Measurements from ENCODE around the gene ANKRD31.

DNA sequence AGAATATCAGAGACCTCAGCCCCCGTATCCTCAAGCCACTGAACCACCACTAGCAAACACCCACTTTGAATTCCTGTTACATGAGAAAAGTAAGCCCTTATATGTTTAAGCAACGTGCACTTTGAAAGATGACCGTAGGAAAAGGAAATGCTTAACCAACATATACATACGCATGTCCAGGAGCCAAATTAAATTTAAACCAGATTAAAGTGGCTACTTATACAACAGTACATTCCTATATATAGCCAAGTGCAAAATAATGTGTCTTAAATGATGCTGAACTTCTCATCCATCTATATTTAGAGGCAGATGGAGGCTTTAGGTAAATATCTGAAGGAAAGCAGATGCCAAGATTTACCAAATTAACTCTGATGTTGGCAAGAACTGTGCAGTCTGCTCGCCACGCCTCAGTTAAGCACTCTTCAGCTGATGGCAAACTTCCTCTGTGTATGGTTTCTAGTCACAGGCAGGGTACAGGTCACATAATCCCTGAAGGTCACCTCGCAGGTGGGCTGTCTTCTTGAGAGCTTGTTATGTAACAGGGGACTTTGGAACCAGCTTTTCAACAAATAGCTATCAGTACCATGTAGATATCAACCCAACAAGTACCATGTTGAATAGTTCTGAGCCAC is 192.9 kb downstream of the ANKRD31 start:
- TF ChIP-seq, protein P1, sequence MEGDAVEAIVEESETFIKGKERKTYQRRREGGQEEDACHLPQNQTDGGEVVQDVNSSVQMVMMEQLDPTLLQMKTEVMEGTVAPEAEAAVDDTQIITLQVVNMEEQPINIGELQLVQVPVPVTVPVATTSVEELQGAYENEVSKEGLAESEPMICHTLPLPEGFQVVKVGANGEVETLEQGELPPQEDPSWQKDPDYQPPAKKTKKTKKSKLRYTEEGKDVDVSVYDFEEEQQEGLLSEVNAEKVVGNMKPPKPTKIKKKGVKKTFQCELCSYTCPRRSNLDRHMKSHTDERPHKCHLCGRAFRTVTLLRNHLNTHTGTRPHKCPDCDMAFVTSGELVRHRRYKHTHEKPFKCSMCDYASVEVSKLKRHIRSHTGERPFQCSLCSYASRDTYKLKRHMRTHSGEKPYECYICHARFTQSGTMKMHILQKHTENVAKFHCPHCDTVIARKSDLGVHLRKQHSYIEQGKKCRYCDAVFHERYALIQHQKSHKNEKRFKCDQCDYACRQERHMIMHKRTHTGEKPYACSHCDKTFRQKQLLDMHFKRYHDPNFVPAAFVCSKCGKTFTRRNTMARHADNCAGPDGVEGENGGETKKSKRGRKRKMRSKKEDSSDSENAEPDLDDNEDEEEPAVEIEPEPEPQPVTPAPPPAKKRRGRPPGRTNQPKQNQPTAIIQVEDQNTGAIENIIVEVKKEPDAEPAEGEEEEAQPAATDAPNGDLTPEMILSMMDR (IDR thresholded peaks at IDR 0.05), result no peak
- no peak for TF ChIP-seq ZFX (IDR thresholded peaks at IDR 0.05; ENCODE audit: borderline replicate concordance)
